Neural cell (in vitro differentiated cells): ENCODE measurements around the gene ZRANB1. TPM values are rescaled to one million over a fixed set of nuclear protein-coding genes. Genes with fewer than 3 reads are reported as not detected.

Source experiments
- H2AFZ ChIP-seq: fragments of 200-600, 300-800 bp; sonication (generic), shearing (Covaris generic); 2 replicates; pipeline ENCODE4 v1.6.0; 2014; ENCODE audit warnings: low read depth, mild to moderate bottlenecking, antibody characterized with exemption, low read length, moderate library complexity
- H3F3A ChIP-seq: fragments of 200-600 bp; shearing (Covaris generic); 2 replicates; pipeline ENCODE4 v1.6.1; 2016; ENCODE audit warnings: mild to moderate bottlenecking, moderate library complexity, mixed read lengths, antibody characterized with exemption, low read length; ENCODE audit not compliant: insufficient read depth, poor library complexity, severe bottlenecking
- H3K27ac ChIP-seq: fragments of 200-600, 300-800 bp; sonication (generic), shearing (Covaris generic); 2 replicates; pipeline ENCODE4 v1.5.1; 2014; ENCODE audit warnings: mild to moderate bottlenecking, low read length, moderate library complexity
- H3K27me3 ChIP-seq: fragments of 300-800, 200-600 bp; sonication (generic), shearing (Covaris generic); 2 replicates; pipeline ENCODE4 v1.6.0; 2014; ENCODE audit warnings: mild to moderate bottlenecking, low read depth, low read length, moderate library complexity; ENCODE audit not compliant: insufficient read depth
- H3K36me3 ChIP-seq: fragments of 300-800, 200-600 bp; sonication (generic), shearing (Covaris generic); 2 replicates; pipeline ENCODE4 v1.5.1; 2014; ENCODE audit warnings: mild to moderate bottlenecking, antibody characterized with exemption, low read length, moderate library complexity; ENCODE audit not compliant: insufficient read depth
- H3K4me2 ChIP-seq: fragments of 300-800, 200-600 bp; sonication (generic), shearing (Covaris generic); 2 replicates; pipeline ENCODE4 v1.6.0; 2014; ENCODE audit warnings: mild to moderate bottlenecking, low read length
- H3K4me3 ChIP-seq: fragments of 300-800, 200-600 bp; sonication (generic), shearing (Covaris generic); 2 replicates; pipeline ENCODE4 v1.5.1; 2014; ENCODE audit warnings: mild to moderate bottlenecking, low read length, moderate library complexity
- H3K79me2 ChIP-seq: fragments of 200-600 bp; shearing (Covaris generic); replicated peaks from 2 replicates; pipeline ENCODE4 v1.6.0; 2014; ENCODE audit warnings: mild to moderate bottlenecking, low read length, moderate library complexity; ENCODE audit not compliant: insufficient read depth
- H3K9ac ChIP-seq: fragments of 300-800, 200-600 bp; sonication (generic), shearing (Covaris generic); 2 replicates; pipeline ENCODE4 v1.6.1; 2016; ENCODE audit warnings: mild to moderate bottlenecking, low read length, mixed read lengths
- H3K9me2 ChIP-seq: fragments of 200-600 bp; shearing (Covaris generic); 2 replicates; pipeline ENCODE4 v1.6.1; 2016; ENCODE audit warnings: mild to moderate bottlenecking, low read length, mixed read lengths; ENCODE audit not compliant: insufficient read depth
- H3K9me3 ChIP-seq: fragments of 200-600, 300-800 bp; sonication (generic), shearing (Covaris generic); 2 replicates; pipeline ENCODE4 v1.6.1; 2016; ENCODE audit warnings: mild to moderate bottlenecking, mixed run types, low read length, moderate library complexity, mixed read lengths
- H4K20me1 ChIP-seq: fragments of 200-600 bp; shearing (Covaris generic); 2 replicates; pipeline ENCODE4 v1.6.1; 2016; ENCODE audit warnings: mild to moderate bottlenecking, mixed run types; ENCODE audit not compliant: insufficient read depth
- CTCF ChIP-seq: fragments of 450-650 bp; IDR thresholded peaks from 2 replicates; pipeline ENCODE4 v1.5.1; 2014; ENCODE audit warnings: antibody characterized with exemption, mild to moderate bottlenecking, moderate library complexity; ENCODE audit not compliant: poor library complexity, severe bottlenecking
- EZH2 ChIP-seq: fragments of 200-600, 300-800 bp; shearing (Covaris generic), sonication (generic); IDR thresholded peaks from 2 replicates; pipeline ENCODE4 v1.6.1; 2014; ENCODE audit warnings: antibody characterized with exemption, low read length, borderline replicate concordance, mild to moderate bottlenecking; ENCODE audit not compliant: insufficient read depth, poor library complexity, severe bottlenecking
- MXI1 ChIP-seq: fragments of 450-650 bp; conservative IDR thresholded peaks from 2 replicates; pipeline ENCODE4 v1.6.1; 2014; ENCODE audit warnings: antibody characterized with exemption, mild to moderate bottlenecking; ENCODE audit not compliant: poor library complexity, severe bottlenecking
- REST ChIP-seq: IDR thresholded peaks from 2 replicates; pipeline ENCODE4 v1.6.1; 2012; ENCODE audit warnings: borderline replicate concordance
- SMC3 ChIP-seq: fragments of 450-650 bp; conservative IDR thresholded peaks from 2 replicates; pipeline ENCODE4 v1.6.1; 2014; ENCODE audit warnings: antibody characterized with exemption, mild to moderate bottlenecking, moderate library complexity; ENCODE audit not compliant: poor library complexity
- TAF1 ChIP-seq: IDR thresholded peaks from 2 replicates; pipeline ENCODE4 v1.6.1; 2012; ENCODE audit warnings: low read depth
- polyA plus RNA-seq: library from polyadenylated mRNA; depleted of rRNA; stranded (reverse); fragments of >200 nt; gene quantifications from 2 replicates; pipeline ENCODE4 v1.2.3, GENCODE V29; 2014

ZRANB1 gene
- polyA plus RNA-seq, 1 donor from 2014 or later, result 47.7 TPM

- Histone ChIP-seq H2AFZ (no peak overlapping the region), H3K4me3 (no peak overlapping the region), H3F3A (no peaks in the 10 kb centered on the region), H4K20me1 (no peaks in the 10 kb centered on the region), H3K9me2 (no peaks in the 10 kb centered on the region), H3K27ac (no peak overlapping the region), H3K4me2 (no peak overlapping the region), H3K9me3 (no peaks in the 10 kb centered on the region), H3K27me3 (no peaks in the 10 kb centered on the region), H3K79me2 (no peaks in the 10 kb centered on the region), H3K9ac (no peak overlapping the region), H3K36me3 (peaks cover 6% of the 10 kb centered on the region)
- TF ChIP-seq REST (no peak), SMC3 (no peak)
Measured at GRCh38 chr10:124993345-124993708, 51.4 kb downstream of the ZRANB1 start.

GRCh38 chr10:124993736-124994451 lies 52.0 kb downstream of the ZRANB1 start:
- no peaks in the 10 kb centered on the region for H3F3A ChIP-seq
- H4K20me1 ChIP-seq, result no peaks in the 10 kb centered on the region
- no peaks in the 10 kb centered on the region for H3K9me3 ChIP-seq
- H3K4me2 ChIP-seq, result no peak overlapping the region
- H3K4me3 ChIP-seq, result no peak overlapping the region
- H3K27ac ChIP-seq, result no peak overlapping the region
- no peak for TF ChIP-seq CTCF
- no peak for TF ChIP-seq EZH2
- TF ChIP-seq TAF1, result no peak
- no peak for TF ChIP-seq REST
- no peak for TF ChIP-seq MXI1
- TF ChIP-seq SMC3, result no peak
- no peak overlapping the region for H3K9ac ChIP-seq
- H3K27me3 ChIP-seq, result no peaks in the 10 kb centered on the region
- H3K79me2 ChIP-seq, result no peaks in the 10 kb centered on the region
- H3K36me3 ChIP-seq, result peaks cover 6% of the 10 kb centered on the region
- H3K9me2 ChIP-seq, result no peaks in the 10 kb centered on the region
- H2AFZ ChIP-seq, result no peak overlapping the region
